Measurements from ENCODE around the gene PHYHD1. TPM values are rescaled to one million over a fixed set of nuclear protein-coding genes. Genes with fewer than 3 reads are reported as not detected.

PHYHD1 gene
- total and polyA plus RNA-seq, 2 experiments from 2014 or later = 20.3 to 25.7 TPM

DNA sequence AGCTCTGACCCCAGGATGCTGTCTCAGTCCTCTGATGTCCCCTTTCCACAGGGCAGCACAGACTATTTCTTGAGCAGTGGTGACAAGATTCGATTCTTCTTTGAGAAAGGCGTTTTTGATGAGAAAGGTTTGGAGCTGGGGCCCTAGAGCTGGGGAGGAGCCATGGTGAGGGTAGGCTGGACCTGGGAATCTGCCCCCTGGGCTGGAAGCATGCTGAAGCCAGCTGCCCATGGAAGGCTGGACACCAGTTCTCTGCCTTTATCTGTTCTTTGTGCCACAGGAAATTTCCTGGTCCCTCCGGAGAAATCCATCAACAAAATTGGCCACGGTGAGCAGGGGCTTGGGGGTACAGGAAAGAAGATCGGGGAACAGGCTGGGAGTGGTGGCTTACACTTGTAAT, 12.9 kb downstream of the PHYHD1 start:
- Histone ChIP-seq H3K9me2 (replicated peaks; ENCODE audit: insufficient read depth) (no peaks in the 10 kb centered on the region), H3K27ac (no peak overlapping the region), H3K4me3 (no peak overlapping the region), H4K20me1 (ENCODE audit: insufficient read depth, poor library complexity, severe bottlenecking) (no peaks in the 10 kb centered on the region), H3K36me3 (replicated peaks; ENCODE audit: insufficient read depth, low read depth) (no peaks in the 10 kb centered on the region), H3K9me3 (ENCODE audit: low read depth) (no peaks in the 10 kb centered on the region), H3K4me2 (no peak overlapping the region), H3K27me3 (no peaks in the 10 kb centered on the region), H2AFZ (no peak overlapping the region), H3K4me1 (ENCODE audit: insufficient read depth) (no peaks in the 10 kb centered on the region), H3K79me2 (no peaks in the 10 kb centered on the region)
- TF ChIP-seq EZH2 (IDR thresholded peaks at IDR 0.05; ENCODE audit: borderline replicate concordance) (no peak), EZH2phosphoT487 (IDR thresholded peaks at IDR 0.05; ENCODE audit: low read depth, severe bottlenecking, unreplicated experiment) (no peak)
- TF ChIP-seq, protein P1, sequence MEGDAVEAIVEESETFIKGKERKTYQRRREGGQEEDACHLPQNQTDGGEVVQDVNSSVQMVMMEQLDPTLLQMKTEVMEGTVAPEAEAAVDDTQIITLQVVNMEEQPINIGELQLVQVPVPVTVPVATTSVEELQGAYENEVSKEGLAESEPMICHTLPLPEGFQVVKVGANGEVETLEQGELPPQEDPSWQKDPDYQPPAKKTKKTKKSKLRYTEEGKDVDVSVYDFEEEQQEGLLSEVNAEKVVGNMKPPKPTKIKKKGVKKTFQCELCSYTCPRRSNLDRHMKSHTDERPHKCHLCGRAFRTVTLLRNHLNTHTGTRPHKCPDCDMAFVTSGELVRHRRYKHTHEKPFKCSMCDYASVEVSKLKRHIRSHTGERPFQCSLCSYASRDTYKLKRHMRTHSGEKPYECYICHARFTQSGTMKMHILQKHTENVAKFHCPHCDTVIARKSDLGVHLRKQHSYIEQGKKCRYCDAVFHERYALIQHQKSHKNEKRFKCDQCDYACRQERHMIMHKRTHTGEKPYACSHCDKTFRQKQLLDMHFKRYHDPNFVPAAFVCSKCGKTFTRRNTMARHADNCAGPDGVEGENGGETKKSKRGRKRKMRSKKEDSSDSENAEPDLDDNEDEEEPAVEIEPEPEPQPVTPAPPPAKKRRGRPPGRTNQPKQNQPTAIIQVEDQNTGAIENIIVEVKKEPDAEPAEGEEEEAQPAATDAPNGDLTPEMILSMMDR (IDR thresholded peaks at IDR 0.05; ENCODE audit: poor library complexity) = no peak
- no peak for DNase-seq (ENCODE audit: low spot score)
- 91% methylated on average over 5 of the region's 5 CpGs for WGBS (ENCODE audit: low lambda C conversion rate, missing lambda C conversion rate)

- no peaks in the 10 kb centered on the region for H3K9me2 ChIP-seq (replicated peaks; ENCODE audit: insufficient read depth)
- H3K79me2 ChIP-seq = no peaks in the 10 kb centered on the region
- no peaks in the 10 kb centered on the region for H4K20me1 ChIP-seq (ENCODE audit: insufficient read depth, poor library complexity, severe bottlenecking)
- H3K27ac ChIP-seq = no peak overlapping the region
- no peaks in the 10 kb centered on the region for H3K9me3 ChIP-seq (ENCODE audit: low read depth)
- H3K36me3 ChIP-seq (replicated peaks; ENCODE audit: insufficient read depth, low read depth) = no peaks in the 10 kb centered on the region
- no peak for DNase-seq (ENCODE audit: low spot score)
- TF ChIP-seq, protein P1 (IDR thresholded peaks at IDR 0.05; ENCODE audit: poor library complexity) = no peak
- TF ChIP-seq EZH2 (IDR thresholded peaks at IDR 0.05; ENCODE audit: borderline replicate concordance) = no peak
- no peak for TF ChIP-seq EZH2phosphoT487 (IDR thresholded peaks at IDR 0.05; ENCODE audit: low read depth, severe bottlenecking, unreplicated experiment)
- 95% methylated on average over 11 of the region's 11 CpGs for WGBS (ENCODE audit: low lambda C conversion rate, missing lambda C conversion rate)
- H3K4me3 ChIP-seq = no peak overlapping the region
- no peak overlapping the region for H2AFZ ChIP-seq
- H3K4me1 ChIP-seq (ENCODE audit: insufficient read depth) = no peaks in the 10 kb centered on the region
- H3K27me3 ChIP-seq = no peaks in the 10 kb centered on the region
- no peak overlapping the region for H3K4me2 ChIP-seq
Measured at GRCh38 chr9:128936171-128936865, 15.5 kb downstream of the PHYHD1 start.

DNA sequence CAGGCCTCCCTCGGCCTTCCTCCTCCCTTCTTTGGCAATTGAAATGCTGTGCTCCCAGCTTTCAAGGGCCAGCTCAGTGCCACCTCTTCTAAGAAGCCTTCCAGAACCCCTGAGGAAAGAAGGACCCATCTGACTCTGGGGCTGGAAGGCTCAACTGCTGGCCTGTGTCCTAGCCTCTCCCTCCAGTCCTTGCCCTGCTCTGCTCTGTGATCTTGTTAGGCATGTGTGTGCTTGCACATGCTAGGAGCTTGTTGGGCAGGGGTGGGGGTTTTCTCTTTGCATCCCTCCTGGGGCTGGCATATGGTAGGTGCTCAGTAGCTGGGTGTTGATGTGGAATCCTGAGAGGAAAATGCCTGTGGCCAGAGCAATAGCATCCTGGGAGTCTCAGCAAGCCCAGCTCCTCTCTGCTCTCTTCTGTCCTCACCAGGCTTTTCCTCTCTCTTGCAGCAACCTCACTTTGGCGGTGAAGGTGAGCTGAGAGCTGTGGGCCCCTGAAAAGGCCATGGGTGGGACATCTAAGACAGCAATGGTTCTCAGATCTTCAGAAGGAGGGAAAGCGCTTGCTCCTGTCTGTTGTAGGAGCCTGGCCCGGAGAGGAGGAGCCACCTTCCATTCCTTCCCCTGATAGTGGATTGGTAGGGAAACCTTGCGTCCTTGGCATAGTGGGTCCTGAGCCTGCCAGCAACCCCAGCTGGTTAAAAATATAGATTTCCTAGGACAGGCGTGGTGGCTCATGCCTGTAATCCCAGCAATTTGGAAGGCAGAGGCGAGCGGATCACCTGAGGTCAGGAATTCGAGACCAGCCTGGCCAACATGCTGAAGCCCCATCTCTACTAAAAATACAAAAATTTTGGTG, 16.8 kb downstream of the PHYHD1 start:
- H3K36me3 ChIP-seq (replicated peaks; ENCODE audit: insufficient read depth, low read depth) = no peaks in the 10 kb centered on the region

More for the DNA sequence above, 16.8 kb downstream of the PHYHD1 start:
- 94% methylated on average over 9 of the region's 9 CpGs for WGBS (ENCODE audit: low lambda C conversion rate, missing lambda C conversion rate)
- Histone ChIP-seq H3K79me2 (no peaks in the 10 kb centered on the region), H4K20me1 (ENCODE audit: insufficient read depth, poor library complexity, severe bottlenecking) (no peaks in the 10 kb centered on the region), H3K4me2 (no peak overlapping the region), H3K4me1 (ENCODE audit: insufficient read depth) (no peaks in the 10 kb centered on the region), H2AFZ (no peak overlapping the region), H3K9me3 (ENCODE audit: low read depth) (no peaks in the 10 kb centered on the region), H3K9me2 (replicated peaks; ENCODE audit: insufficient read depth) (no peaks in the 10 kb centered on the region), H3K27ac (no peak overlapping the region), H3K4me3 (no peak overlapping the region), H3K27me3 (no peaks in the 10 kb centered on the region)
- TF ChIP-seq, protein P1 (IDR thresholded peaks at IDR 0.05; ENCODE audit: poor library complexity) = no peak
- TF ChIP-seq EZH2phosphoT487 (IDR thresholded peaks at IDR 0.05; ENCODE audit: low read depth, severe bottlenecking, unreplicated experiment) = no peak
- no peak for DNase-seq (ENCODE audit: low spot score)

Measured in hepatocyte (in vitro differentiated cells).